Progenitor cell of endocrine pancreas (in vitro differentiated cells): ENCODE results near the gene ADPRHL1. TPM values are rescaled to one million over a fixed set of nuclear protein-coding genes. Genes with fewer than 3 reads are reported as not detected.

ENCODE experiments used
- DNase-seq: peaks from one replicate; pipeline ENCODE4 v3.0.0; 2021; ENCODE audit warnings: low spot score; ENCODE audit not compliant: unreplicated experiment
- H3K27ac Mint-ChIP-seq: 2 replicates; pipeline ENCODE4 v1.8.0; 2021; ENCODE audit warnings: mild to moderate bottlenecking, moderate library complexity, mixed read lengths
- H3K27me3 Mint-ChIP-seq: 2 replicates; pipeline ENCODE4 v1.8.0; 2021; ENCODE audit warnings: mixed read lengths
- H3K36me3 Mint-ChIP-seq: 2 replicates; pipeline ENCODE4 v1.8.0; 2022; ENCODE audit warnings: mixed read lengths; ENCODE audit not compliant: insufficient read depth
- H3K4me1 Mint-ChIP-seq: 2 replicates; pipeline ENCODE4 v1.8.0; 2021; ENCODE audit warnings: low read depth, mixed read lengths
- H3K4me3 Mint-ChIP-seq: 2 replicates; pipeline ENCODE4 v1.8.0; 2021; ENCODE audit warnings: low read depth, mild to moderate bottlenecking, moderate library complexity, mixed read lengths
- H3K9me3 Mint-ChIP-seq: 2 replicates; pipeline ENCODE4 v1.8.0; 2021; ENCODE audit warnings: low read depth, mixed read lengths
- total RNA-seq: library from RNA; stranded (reverse); gene quantifications from 2 replicates; pipeline ENCODE4 v1.2.1, GENCODE V29; 2021
- TF ChIP-seq, protein P1 (sequence below): fragments of 200-600 bp; sonication (generic); IDR thresholded peaks from one replicate; pipeline ENCODE4 v1.5.0; 2021; ENCODE audit warnings: antibody characterized with exemption, mild to moderate bottlenecking; ENCODE audit not compliant: unreplicated experiment

ADPRHL1 gene
- total RNA-seq, 1 donor from 2014 or later, result 6.8 TPM

DNA sequence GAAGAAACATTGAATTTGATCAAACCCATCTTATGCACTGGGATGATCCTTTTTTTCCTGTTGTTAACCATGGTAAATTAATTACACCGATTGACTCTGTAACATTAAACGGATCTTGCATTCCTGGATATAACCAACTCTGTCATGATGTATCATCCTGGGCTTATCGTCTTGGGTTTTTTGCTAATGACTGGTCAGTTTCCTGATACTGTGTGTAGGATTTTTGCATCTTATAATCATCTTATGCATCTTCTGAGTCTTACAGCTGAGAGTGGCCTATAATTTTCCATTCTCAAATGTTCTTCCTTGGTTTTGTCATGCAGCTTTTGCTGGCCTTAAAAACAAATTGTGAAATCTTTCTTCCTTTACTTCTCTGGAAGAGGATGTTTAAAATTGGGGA, 24.4 kb upstream of the ADPRHL1 start:
- Mint-ChIP-seq H3K27ac (no peak overlapping the region), H3K4me3 (no peak overlapping the region), H3K9me3 (no peaks in the 10 kb centered on the region), H3K36me3 (peaks cover 31% of the 10 kb centered on the region), H3K4me1 (no peaks in the 10 kb centered on the region), H3K27me3 (no peaks in the 10 kb centered on the region)
- no peak for DNase-seq
- TF ChIP-seq, protein P1, sequence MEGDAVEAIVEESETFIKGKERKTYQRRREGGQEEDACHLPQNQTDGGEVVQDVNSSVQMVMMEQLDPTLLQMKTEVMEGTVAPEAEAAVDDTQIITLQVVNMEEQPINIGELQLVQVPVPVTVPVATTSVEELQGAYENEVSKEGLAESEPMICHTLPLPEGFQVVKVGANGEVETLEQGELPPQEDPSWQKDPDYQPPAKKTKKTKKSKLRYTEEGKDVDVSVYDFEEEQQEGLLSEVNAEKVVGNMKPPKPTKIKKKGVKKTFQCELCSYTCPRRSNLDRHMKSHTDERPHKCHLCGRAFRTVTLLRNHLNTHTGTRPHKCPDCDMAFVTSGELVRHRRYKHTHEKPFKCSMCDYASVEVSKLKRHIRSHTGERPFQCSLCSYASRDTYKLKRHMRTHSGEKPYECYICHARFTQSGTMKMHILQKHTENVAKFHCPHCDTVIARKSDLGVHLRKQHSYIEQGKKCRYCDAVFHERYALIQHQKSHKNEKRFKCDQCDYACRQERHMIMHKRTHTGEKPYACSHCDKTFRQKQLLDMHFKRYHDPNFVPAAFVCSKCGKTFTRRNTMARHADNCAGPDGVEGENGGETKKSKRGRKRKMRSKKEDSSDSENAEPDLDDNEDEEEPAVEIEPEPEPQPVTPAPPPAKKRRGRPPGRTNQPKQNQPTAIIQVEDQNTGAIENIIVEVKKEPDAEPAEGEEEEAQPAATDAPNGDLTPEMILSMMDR, result no peak

DNA sequence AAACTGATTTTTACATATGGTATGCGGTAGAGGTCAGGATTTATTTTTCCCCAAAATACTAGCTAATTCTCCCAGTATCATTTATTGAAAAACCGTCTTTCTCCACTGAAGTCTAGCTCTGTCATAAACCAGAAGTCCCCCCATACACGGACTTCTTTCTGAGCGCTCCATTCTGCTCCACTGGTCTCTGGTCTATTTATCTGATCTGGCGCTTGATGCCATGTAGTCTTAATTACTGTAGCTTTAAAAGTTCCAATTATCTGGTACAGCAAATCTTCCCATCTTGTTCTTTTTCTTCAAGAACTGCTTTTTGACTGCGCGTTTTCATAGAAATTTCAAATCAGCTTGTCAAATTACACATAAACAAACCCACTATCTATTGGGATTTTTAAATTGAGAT, 23.5 kb upstream of the ADPRHL1 start:
- Mint-ChIP-seq H3K4me1 (no peaks in the 10 kb centered on the region), H3K9me3 (no peaks in the 10 kb centered on the region), H3K27ac (no peak overlapping the region), H3K27me3 (no peaks in the 10 kb centered on the region), H3K4me3 (no peak overlapping the region), H3K36me3 (peaks cover 32% of the 10 kb centered on the region)
- DNase-seq, result no peak
- TF ChIP-seq, protein P1, result no peak

DNA sequence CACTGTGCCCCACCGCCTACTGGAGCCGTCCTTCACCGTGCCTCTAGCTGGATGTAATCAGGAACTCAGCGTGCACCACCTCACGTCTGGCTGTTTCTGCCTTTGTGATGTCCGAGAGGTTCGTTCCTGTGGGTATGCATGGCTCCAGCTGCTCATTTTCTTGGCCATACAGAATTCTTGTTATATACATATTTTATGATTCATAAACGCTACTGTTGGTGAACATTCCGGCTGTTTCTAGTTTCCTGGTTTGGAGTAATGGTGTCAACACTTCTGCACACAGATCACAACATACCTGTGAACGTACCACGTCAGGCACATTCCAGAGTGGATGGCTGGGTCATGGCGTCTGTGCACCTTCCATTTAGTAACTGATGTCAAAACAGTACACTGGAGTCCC, 22.6 kb upstream of the ADPRHL1 start:
- TF ChIP-seq, protein P1, result no peak
- no peaks in the 10 kb centered on the region for H3K4me1 Mint-ChIP-seq
- H3K27me3 Mint-ChIP-seq, result no peaks in the 10 kb centered on the region
- no peaks in the 10 kb centered on the region for H3K9me3 Mint-ChIP-seq
- H3K4me3 Mint-ChIP-seq, result no peak overlapping the region
- peaks cover 39% of the 10 kb centered on the region for H3K36me3 Mint-ChIP-seq
- DNase-seq, result no peak
- H3K27ac Mint-ChIP-seq, result no peak overlapping the region

DNA sequence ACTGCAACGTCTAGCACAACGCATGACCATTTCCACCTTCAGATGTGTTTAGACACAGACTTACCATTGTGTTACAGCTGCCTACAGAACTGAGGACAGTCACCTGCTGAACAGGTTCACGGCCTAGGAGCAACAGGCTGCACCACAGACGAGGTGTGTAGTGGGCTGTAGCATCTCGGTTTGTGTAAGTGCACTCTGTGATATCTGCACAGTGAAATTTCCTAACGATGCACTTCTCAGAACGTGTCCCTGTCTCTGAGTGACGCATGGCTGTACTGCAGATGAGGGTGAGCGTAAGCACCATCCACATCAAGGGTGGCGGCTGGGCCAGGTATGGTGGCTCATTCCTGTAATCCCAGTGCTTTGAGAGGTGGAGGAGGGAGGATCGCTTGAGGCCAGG, 22.0 kb upstream of the ADPRHL1 start:
- TF ChIP-seq, protein P1, result no peak
- DNase-seq, result no peak
- Mint-ChIP-seq H3K4me3 (no peak overlapping the region), H3K36me3 (peaks cover 40% of the 10 kb centered on the region), H3K4me1 (no peaks in the 10 kb centered on the region), H3K27ac (no peak overlapping the region), H3K9me3 (no peaks in the 10 kb centered on the region), H3K27me3 (no peaks in the 10 kb centered on the region)

DNA sequence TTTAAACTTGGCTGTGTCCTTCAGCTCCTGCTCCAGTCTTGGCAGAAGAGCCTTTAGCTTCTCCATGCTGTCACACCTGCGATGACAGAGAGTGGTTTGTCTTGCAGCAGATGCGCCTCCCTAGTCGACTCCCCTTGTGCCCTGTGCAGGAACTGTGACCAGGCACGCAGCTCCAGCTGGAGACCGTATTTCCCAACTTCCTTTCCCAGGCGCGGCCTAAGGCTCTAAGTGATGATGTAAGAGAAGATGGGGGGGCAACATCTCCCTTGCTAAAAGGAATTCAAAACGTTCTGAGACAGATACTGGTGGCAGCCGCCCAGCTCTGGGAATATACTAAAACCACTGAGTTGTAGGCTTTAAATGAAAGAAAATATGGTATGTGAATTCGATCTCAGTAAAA, 20.9 kb upstream of the ADPRHL1 start:
- Mint-ChIP-seq H3K4me1 (peaks cover 2% of the 10 kb centered on the region), H3K36me3 (peaks cover 42% of the 10 kb centered on the region), H3K27me3 (no peaks in the 10 kb centered on the region), H3K4me3 (no peak overlapping the region), H3K9me3 (no peaks in the 10 kb centered on the region), H3K27ac (no peak overlapping the region)
- DNase-seq, result no peak
- TF ChIP-seq, protein P1, result no peak
